HCT116 (cell line): ENCODE measurements around the gene POLA1. TPM values are rescaled to one million over a fixed set of nuclear protein-coding genes. Genes with fewer than 3 reads are reported as not detected.

ENCODE experiments used
- ATAC-seq: fragments of 200-7000 bp; cut with Tn5 transposase; 2 replicates; pipeline ENCODE4 v1.9.1; 2020; ENCODE audit warnings: mild to moderate bottlenecking, moderate library complexity
- BruUV-seq: library from RNA; stranded (reverse); fragments of 400-500 nt; replicated peaks from 2 replicates; lab custom pipeline; 2021; lab: Mats Ljungman, UMichigan
- CTCF ChIA-PET: fragments of 300-600 bp; sonication (Branson Sonifier 250); formaldehyde crosslinking; loops from one replicate; lab custom pipeline; 2021; ENCODE audit warnings: antibody characterized with exemption; lab: Charles Lee
- POLR2A ChIA-PET: fragments of 300-600, 350-600 bp; sonication (Branson Sonifier 250); formaldehyde crosslinking; loops from one replicate; lab custom pipeline; 2021; ENCODE audit warnings: antibody characterized with exemption; lab: Charles Lee
- RAD21 ChIA-PET, 2 experiments: fragments of 300-600 bp; sonication (Branson Sonifier 250); formaldehyde crosslinking; loops; one replicate each; lab custom pipeline; 2023; ENCODE audit warnings: low total read pairs in 2 of 2; ENCODE audit not compliant: uncharacterized antibody in 2 of 2, unreplicated experiment in 2 of 2, low non-redundant PET in 1 of 2; lab: Charles Lee
- DNase-seq: peaks from one replicate; pipeline ENCODE4 v3.0.0-alpha.2; 2010; ENCODE audit warnings: low read depth, low spot score
- H2AFZ ChIP-seq: fragments of 200-600 bp; shearing (Covaris generic), sonication (generic); 2 replicates; pipeline ENCODE4 v1.6.1; 2017; ENCODE audit warnings: low read depth, mixed run types, mixed read lengths, antibody characterized with exemption, low read length; ENCODE audit not compliant: poor library complexity, severe bottlenecking
- H3K27ac ChIP-seq: 2 replicates; pipeline ENCODE4 v1.5.1; 2012; ENCODE audit warnings: low read depth, low read length
- H3K27me3 ChIP-seq: fragments of 200-600 bp; sonication (generic); 2 replicates; pipeline ENCODE4 v1.6.1; 2016; ENCODE audit warnings: mixed run types, low read length, mixed read lengths; ENCODE audit not compliant: insufficient read depth
- H3K36me3 ChIP-seq, 2 experiments: fragments of 200-500 bp in 1 of 2; fragments of 200-600 bp in 1 of 2; sonication (Bioruptor generic) in 1 of 2; sonication (generic) in 1 of 2; 2 replicates each; pipeline versions ENCODE4 v1.5.1 to v1.6.1; 2014 to 2016; ENCODE audit warnings: low read length in 2 of 2, inconsistent platforms in 1 of 2, mixed read lengths in 1 of 2, mixed run types in 1 of 2; ENCODE audit not compliant: insufficient read depth in 2 of 2, control insufficient read depth in 1 of 2
- H3K4me1 ChIP-seq, 2 experiments: fragments of 200-600 bp in 1 of 2; sonication (generic) in 1 of 2; 2 replicates each; pipeline versions ENCODE4 v1.5.1 to v1.6.1; 2012 to 2017; ENCODE audit warnings: low read length in 2 of 2, inconsistent platforms in 1 of 2, mild to moderate bottlenecking in 1 of 2, mixed read lengths in 1 of 2, mixed run types in 1 of 2, moderate library complexity in 1 of 2; ENCODE audit not compliant: insufficient read depth in 2 of 2, control insufficient read depth in 1 of 2
- H3K4me2 ChIP-seq: fragments of 200-600 bp; sonication (generic); 2 replicates; pipeline ENCODE4 v1.6.1; 2017; ENCODE audit warnings: mixed run types, low read length, mixed read lengths
- H3K4me3 ChIP-seq, 2 experiments: fragments of 200-600 bp in 1 of 2; sonication (generic) in 1 of 2; replicated peaks in 1 of 2; 2 replicates each; pipeline ENCODE4 v1.5.1; 2011 to 2016; ENCODE audit warnings: low read length in 2 of 2, control low read depth in 1 of 2, low read depth in 1 of 2, mild to moderate bottlenecking in 1 of 2, mixed read lengths in 1 of 2, mixed run types in 1 of 2
- H3K79me2 ChIP-seq: fragments of 200-600 bp; sonication (generic); 2 replicates; pipeline ENCODE4 v1.6.1; 2017; ENCODE audit warnings: mild to moderate bottlenecking, mixed run types, low read length, moderate library complexity, mixed read lengths; ENCODE audit not compliant: insufficient read depth
- H3K9ac ChIP-seq: fragments of 200-600 bp; sonication (generic); 2 replicates; pipeline ENCODE4 v1.6.1; 2016; ENCODE audit warnings: low read length, mixed read lengths
- H3K9me2 ChIP-seq: fragments of 200-600 bp; sonication (generic), shearing (Covaris generic); 2 replicates; pipeline ENCODE4 v1.6.1; 2017; ENCODE audit warnings: mixed run types, mild to moderate bottlenecking, moderate library complexity; ENCODE audit not compliant: insufficient read depth
- H3K9me3 ChIP-seq, 2 experiments: fragments of 200-500 bp in 1 of 2; fragments of 200-600 bp in 1 of 2; sonication (Bioruptor generic) in 1 of 2; sonication (generic) in 1 of 2; 2 replicates each; pipeline ENCODE4 v1.6.1; 2014 to 2017; ENCODE audit warnings: low read length in 2 of 2, mixed read lengths in 2 of 2, inconsistent platforms in 1 of 2, low read depth in 1 of 2, mild to moderate bottlenecking in 1 of 2, mixed run types in 1 of 2, moderate library complexity in 1 of 2; ENCODE audit not compliant: control insufficient read depth in 1 of 2, insufficient read depth in 1 of 2
- H4K20me1 ChIP-seq: fragments of 200-600 bp; sonication (generic), shearing (Covaris generic); 2 replicates; pipeline ENCODE4 v1.6.1; 2017; ENCODE audit warnings: mixed run types, mild to moderate bottlenecking, moderate library complexity; ENCODE audit not compliant: insufficient read depth
- ATF3 ChIP-seq: IDR thresholded peaks from 2 replicates; pipeline ENCODE4 v1.6.1; 2012
- EGR1 ChIP-seq: IDR thresholded peaks from 2 replicates; pipeline ENCODE4 v1.6.1; 2012; ENCODE audit warnings: low read depth
- EZH2phosphoT487 ChIP-seq: fragments of 200-600 bp; IDR thresholded peaks from 2 replicates; pipeline ENCODE4 v1.6.1; 2018; ENCODE audit warnings: antibody characterized with exemption, borderline replicate concordance
- FOSL1 ChIP-seq: IDR thresholded peaks from 2 replicates; pipeline ENCODE4 v1.6.1; 2012; ENCODE audit warnings: low read depth
- POLR2AphosphoS5 ChIP-seq: IDR thresholded peaks from 2 replicates; pipeline ENCODE4 v1.6.1; 2011; ENCODE audit warnings: mild to moderate bottlenecking, low read depth, low read length, moderate library complexity
- SP1 ChIP-seq: IDR thresholded peaks from 2 replicates; pipeline ENCODE4 v1.6.1; 2012; ENCODE audit warnings: low read depth
- TCF7L2 ChIP-seq: IDR thresholded peaks from 2 replicates; pipeline ENCODE4 v1.7.0; 2011; ENCODE audit warnings: borderline replicate concordance, inconsistent platforms; ENCODE audit not compliant: insufficient read depth, insufficient read length; ENCODE audit errors: extremely low read depth
- ZFX ChIP-seq: fragments of 450-650 bp; IDR thresholded peaks from 2 replicates; pipeline ENCODE4 v1.6.1; 2017
- intact Hi-C: fragments of 100-400 bp; cut with micrococcal nuclease; formaldehyde crosslinking; loops from 2 replicates; pipeline ENCODE4 v1.10.0; 2022
- total RNA-seq: library from RNA; stranded (reverse); gene quantifications from one replicate; pipeline ENCODE4 v1.2.1, GENCODE V29; 2021; ENCODE audit not compliant: unreplicated experiment

POLA1 gene
- total RNA-seq, 1 experiment from 2014 or later: 27.0 TPM

GRCh38 chrX:24748196-24748595, 54.5 kb downstream of the POLA1 start:
- H3K9me2 ChIP-seq: no peaks in the 10 kb centered on the region
- no peaks in the 10 kb centered on the region for H3K79me2 ChIP-seq
- peaks cover 3 to 6% of the 10 kb centered on the region in 2 experiments; a peak in 1 of 4 replicates for H3K36me3 ChIP-seq
- no peak overlapping the region for H3K27ac ChIP-seq
- TF ChIP-seq EZH2phosphoT487: no peak
- no peak for TF ChIP-seq TCF7L2
- no peak for TF ChIP-seq POLR2AphosphoS5
- no peak for TF ChIP-seq EGR1
- no peak for TF ChIP-seq ZFX
- ChIA-PET POLR2A (no interaction called here), CTCF (no interaction called here), RAD21 (no interaction called here)
- ATAC-seq: no peak
- no peaks in the 10 kb centered on the region for H4K20me1 ChIP-seq
- no peaks in the 10 kb centered on the region for H3K27me3 ChIP-seq
- H3K4me3 ChIP-seq: no peak overlapping the region
- BruUV-seq: no TSS peak
- no peaks in the 10 kb centered on the region for H3K4me1 ChIP-seq
- no peak overlapping the region for H2AFZ ChIP-seq
- DNase-seq: no peak
- no peaks in the 10 kb centered on the region for H3K9me3 ChIP-seq
- intact Hi-C loops: no loop called here
- no peak overlapping the region for H3K4me2 ChIP-seq
- H3K9ac ChIP-seq: no peak overlapping the region

DNA sequence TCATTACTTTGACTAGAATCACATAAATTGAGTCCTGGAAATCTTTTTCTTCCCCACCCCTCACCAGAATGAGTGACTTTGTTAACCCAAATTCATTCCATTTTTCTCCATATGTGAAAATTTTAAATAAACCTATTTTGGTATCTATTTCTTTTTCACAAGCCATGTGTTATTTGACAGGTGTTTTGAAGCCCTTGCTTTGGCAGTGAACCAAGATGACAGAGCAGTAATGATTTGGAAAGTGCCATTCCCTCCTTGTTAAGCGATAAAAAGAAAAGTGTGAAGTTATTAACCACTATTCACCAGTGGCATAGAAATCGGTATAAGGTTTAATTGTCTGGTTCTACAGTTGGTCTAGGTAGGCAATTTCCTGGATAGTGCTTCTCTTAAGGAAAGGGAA, 66.1 kb downstream of the POLA1 start:
- BruUV-seq: no TSS peak
- ChIA-PET RAD21 (no interaction called here), CTCF (no interaction called here), POLR2A (no interaction called here)
- Histone ChIP-seq H3K27ac (no peak overlapping the region), H3K79me2 (0 out of 2 replicates have a peak, but pooled peaks cover 3% of the 10 kb centered on the region), H3K9me2 (no peaks in the 10 kb centered on the region), H3K9ac (no peak overlapping the region), H3K9me3 (no peaks in the 10 kb centered on the region), H3K4me2 (no peak overlapping the region), H3K4me1 (no peaks in the 10 kb centered on the region), H4K20me1 (no peaks in the 10 kb centered on the region), H3K4me3 (no peak overlapping the region), H2AFZ (no peak overlapping the region), H3K27me3 (no peaks in the 10 kb centered on the region), H3K36me3 (no peaks in the 10 kb centered on the region)
- intact Hi-C loops: no loop called here
- DNase-seq (no peak), ATAC-seq (no peak)
- no peak for TF ChIP-seq TCF7L2
- no peak for TF ChIP-seq SP1
- no peak for TF ChIP-seq ATF3
- TF ChIP-seq FOSL1: no peak
